ENCODE data around the gene APP.

Gene APP

GRCh38 chr21:26049803-26050202, 120.8 kb downstream of the APP start:
- Histone ChIP-seq H3K4me3 (ENCODE audit: low read length, poor library complexity, severe bottlenecking) (no peak overlapping the region), H2AFZ (ENCODE audit: low read length) (no peak overlapping the region), H3K36me3 (ENCODE audit: insufficient read depth, low read length) (no peaks in the 10 kb centered on the region), H3K4me1 (ENCODE audit: insufficient read depth, low read length, poor library complexity, severe bottlenecking) (no peaks in the 10 kb centered on the region), H3K9me3 (ENCODE audit: insufficient read depth, low read depth, low read length) (no peaks in the 10 kb centered on the region; the same call in 1 of the 2 replicates), H3F3A (ENCODE audit: low read depth) (no peaks in the 10 kb centered on the region), H3K9ac (ENCODE audit: low read depth, low read length, poor library complexity, severe bottlenecking) (no peak overlapping the region), H3K27me3 (ENCODE audit: insufficient read depth, low read length, poor library complexity, severe bottlenecking) (no peaks in the 10 kb centered on the region), H3K9me2 (replicated peaks; ENCODE audit: low read depth, low read length) (no peaks in the 10 kb centered on the region), H4K20me1 (ENCODE audit: insufficient read depth, low read length, poor library complexity, severe bottlenecking) (no peaks in the 10 kb centered on the region), H3K79me2 (ENCODE audit: insufficient read depth, low read length) (no peaks in the 10 kb centered on the region), H3K4me2 (ENCODE audit: low read depth, low read length, poor library complexity, severe bottlenecking) (no peak overlapping the region)
- no peak for TF ChIP-seq EZH2phosphoT487 (IDR thresholded peaks at IDR 0.05; ENCODE audit: borderline replicate concordance)
- TF ChIP-seq, protein P1, sequence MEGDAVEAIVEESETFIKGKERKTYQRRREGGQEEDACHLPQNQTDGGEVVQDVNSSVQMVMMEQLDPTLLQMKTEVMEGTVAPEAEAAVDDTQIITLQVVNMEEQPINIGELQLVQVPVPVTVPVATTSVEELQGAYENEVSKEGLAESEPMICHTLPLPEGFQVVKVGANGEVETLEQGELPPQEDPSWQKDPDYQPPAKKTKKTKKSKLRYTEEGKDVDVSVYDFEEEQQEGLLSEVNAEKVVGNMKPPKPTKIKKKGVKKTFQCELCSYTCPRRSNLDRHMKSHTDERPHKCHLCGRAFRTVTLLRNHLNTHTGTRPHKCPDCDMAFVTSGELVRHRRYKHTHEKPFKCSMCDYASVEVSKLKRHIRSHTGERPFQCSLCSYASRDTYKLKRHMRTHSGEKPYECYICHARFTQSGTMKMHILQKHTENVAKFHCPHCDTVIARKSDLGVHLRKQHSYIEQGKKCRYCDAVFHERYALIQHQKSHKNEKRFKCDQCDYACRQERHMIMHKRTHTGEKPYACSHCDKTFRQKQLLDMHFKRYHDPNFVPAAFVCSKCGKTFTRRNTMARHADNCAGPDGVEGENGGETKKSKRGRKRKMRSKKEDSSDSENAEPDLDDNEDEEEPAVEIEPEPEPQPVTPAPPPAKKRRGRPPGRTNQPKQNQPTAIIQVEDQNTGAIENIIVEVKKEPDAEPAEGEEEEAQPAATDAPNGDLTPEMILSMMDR (conservative IDR thresholded peaks at IDR 0.05; ENCODE audit: low read length): no peak

DNA sequence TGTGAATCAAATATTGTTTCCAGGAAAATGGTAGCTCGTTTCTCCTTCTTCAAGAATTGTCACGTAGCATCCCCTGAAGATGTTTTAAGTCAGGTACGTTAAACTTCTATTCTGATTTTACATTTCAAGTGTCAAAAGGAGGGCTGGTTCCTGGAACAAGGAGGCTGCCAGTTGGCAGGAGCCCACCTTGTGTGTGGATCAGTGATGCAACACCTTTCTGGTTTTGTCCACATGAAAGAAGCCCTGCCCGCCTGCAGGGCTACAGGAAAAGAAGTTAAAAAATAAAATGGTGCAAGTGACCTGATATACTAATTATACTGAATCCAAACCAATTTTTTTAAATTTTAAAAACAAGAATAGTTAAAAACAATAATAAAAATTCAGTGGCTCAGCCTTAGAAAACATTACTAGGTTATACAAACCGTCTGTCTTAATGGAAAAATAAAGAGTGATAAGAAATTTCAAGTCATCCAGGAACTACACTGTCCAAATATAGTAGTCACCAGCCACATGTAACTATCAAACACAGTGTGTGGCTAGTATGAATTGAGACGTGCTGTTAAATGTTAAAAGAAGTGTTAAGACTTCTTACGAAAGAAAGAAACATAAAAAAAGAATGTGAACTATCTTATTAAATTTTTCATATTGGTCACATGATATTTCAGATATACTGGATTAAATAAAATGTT, 123.1 kb downstream of the APP start:
- H3F3A ChIP-seq (ENCODE audit: low read depth): no peaks in the 10 kb centered on the region
- TF ChIP-seq, protein P1 (conservative IDR thresholded peaks at IDR 0.05; ENCODE audit: low read length): no peak
- no peak for TF ChIP-seq EZH2phosphoT487 (IDR thresholded peaks at IDR 0.05; ENCODE audit: borderline replicate concordance)

GRCh38 chr21:26043891-26044290, 126.7 kb downstream of the APP start:
- Histone ChIP-seq H3K9me2 (replicated peaks; ENCODE audit: low read depth, low read length) (no peaks in the 10 kb centered on the region), H3K27me3 (ENCODE audit: insufficient read depth, low read length, poor library complexity, severe bottlenecking) (no peaks in the 10 kb centered on the region), H3K36me3 (ENCODE audit: insufficient read depth, low read length) (no peaks in the 10 kb centered on the region), H4K20me1 (ENCODE audit: insufficient read depth, low read length, poor library complexity, severe bottlenecking) (no peaks in the 10 kb centered on the region), H2AFZ (ENCODE audit: low read length) (no peak overlapping the region), H3K79me2 (ENCODE audit: insufficient read depth, low read length) (no peaks in the 10 kb centered on the region), H3K4me1 (ENCODE audit: insufficient read depth, low read length, poor library complexity, severe bottlenecking) (no peaks in the 10 kb centered on the region), H3K4me3 (ENCODE audit: low read length, poor library complexity, severe bottlenecking) (no peak overlapping the region), H3F3A (ENCODE audit: low read depth) (no peaks in the 10 kb centered on the region), H3K9ac (ENCODE audit: low read depth, low read length, poor library complexity, severe bottlenecking) (no peak overlapping the region), H3K9me3 (ENCODE audit: insufficient read depth, low read depth, low read length) (no peaks in the 10 kb centered on the region), H3K4me2 (ENCODE audit: low read depth, low read length, poor library complexity, severe bottlenecking) (no peak overlapping the region)
- no peak for TF ChIP-seq EZH2phosphoT487 (IDR thresholded peaks at IDR 0.05; ENCODE audit: borderline replicate concordance)
- TF ChIP-seq, protein P1 (conservative IDR thresholded peaks at IDR 0.05; ENCODE audit: low read length): no peak

More for the DNA sequence above, 123.1 kb downstream of the APP start:
- Histone ChIP-seq H3K4me3 (ENCODE audit: low read length, poor library complexity, severe bottlenecking) (no peak overlapping the region), H3K4me1 (ENCODE audit: insufficient read depth, low read length, poor library complexity, severe bottlenecking) (no peaks in the 10 kb centered on the region), H2AFZ (ENCODE audit: low read length) (no peak overlapping the region), H3K9me2 (replicated peaks; ENCODE audit: low read depth, low read length) (no peaks in the 10 kb centered on the region), H3K27me3 (ENCODE audit: insufficient read depth, low read length, poor library complexity, severe bottlenecking) (no peaks in the 10 kb centered on the region), H3K4me2 (ENCODE audit: low read depth, low read length, poor library complexity, severe bottlenecking) (no peak overlapping the region), H3K9ac (ENCODE audit: low read depth, low read length, poor library complexity, severe bottlenecking) (no peak overlapping the region), H3K9me3 (ENCODE audit: insufficient read depth, low read depth, low read length) (no peaks in the 10 kb centered on the region), H3K79me2 (ENCODE audit: insufficient read depth, low read length) (no peaks in the 10 kb centered on the region), H3K36me3 (ENCODE audit: insufficient read depth, low read length) (no peaks in the 10 kb centered on the region), H4K20me1 (ENCODE audit: insufficient read depth, low read length, poor library complexity, severe bottlenecking) (no peaks in the 10 kb centered on the region)

Measured in Loucy (cell line).